ENCODE measurements around the gene SLC25A29. TPM values are rescaled to one million over a fixed set of nuclear protein-coding genes. Genes with fewer than 3 reads are reported as not detected.

SLC25A29 gene
- total RNA-seq, 1 donor: 8.6 TPM

DNA sequence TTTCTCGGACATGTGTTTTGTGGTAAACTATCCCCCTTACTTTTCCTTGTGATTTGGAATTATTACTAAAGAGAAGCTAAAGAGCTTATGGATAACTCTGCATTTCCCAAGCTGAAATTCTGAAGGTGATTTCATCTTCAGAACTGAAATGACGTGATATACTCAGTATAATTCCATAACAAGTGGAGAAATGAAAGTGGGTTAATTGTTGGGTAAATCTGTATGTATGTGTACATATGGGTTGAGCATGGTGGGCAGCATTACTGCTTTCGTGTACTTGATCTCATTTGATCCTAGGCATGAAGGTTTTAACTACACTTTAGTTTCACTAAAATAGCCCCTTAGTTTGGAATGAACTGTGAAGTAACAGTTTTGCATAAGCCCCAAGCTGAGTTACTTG is 63.2 kb downstream of the SLC25A29 start:
- no peak for DNase-seq (ENCODE audit: low read depth)
- TF ChIP-seq, protein P1, sequence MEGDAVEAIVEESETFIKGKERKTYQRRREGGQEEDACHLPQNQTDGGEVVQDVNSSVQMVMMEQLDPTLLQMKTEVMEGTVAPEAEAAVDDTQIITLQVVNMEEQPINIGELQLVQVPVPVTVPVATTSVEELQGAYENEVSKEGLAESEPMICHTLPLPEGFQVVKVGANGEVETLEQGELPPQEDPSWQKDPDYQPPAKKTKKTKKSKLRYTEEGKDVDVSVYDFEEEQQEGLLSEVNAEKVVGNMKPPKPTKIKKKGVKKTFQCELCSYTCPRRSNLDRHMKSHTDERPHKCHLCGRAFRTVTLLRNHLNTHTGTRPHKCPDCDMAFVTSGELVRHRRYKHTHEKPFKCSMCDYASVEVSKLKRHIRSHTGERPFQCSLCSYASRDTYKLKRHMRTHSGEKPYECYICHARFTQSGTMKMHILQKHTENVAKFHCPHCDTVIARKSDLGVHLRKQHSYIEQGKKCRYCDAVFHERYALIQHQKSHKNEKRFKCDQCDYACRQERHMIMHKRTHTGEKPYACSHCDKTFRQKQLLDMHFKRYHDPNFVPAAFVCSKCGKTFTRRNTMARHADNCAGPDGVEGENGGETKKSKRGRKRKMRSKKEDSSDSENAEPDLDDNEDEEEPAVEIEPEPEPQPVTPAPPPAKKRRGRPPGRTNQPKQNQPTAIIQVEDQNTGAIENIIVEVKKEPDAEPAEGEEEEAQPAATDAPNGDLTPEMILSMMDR (IDR thresholded peaks at IDR 0.05; ENCODE audit: insufficient read depth, low read depth, low read length): no peak
- H3K4me3 ChIP-seq (ENCODE audit: low read depth, low read length): no peak overlapping the region

DNA sequence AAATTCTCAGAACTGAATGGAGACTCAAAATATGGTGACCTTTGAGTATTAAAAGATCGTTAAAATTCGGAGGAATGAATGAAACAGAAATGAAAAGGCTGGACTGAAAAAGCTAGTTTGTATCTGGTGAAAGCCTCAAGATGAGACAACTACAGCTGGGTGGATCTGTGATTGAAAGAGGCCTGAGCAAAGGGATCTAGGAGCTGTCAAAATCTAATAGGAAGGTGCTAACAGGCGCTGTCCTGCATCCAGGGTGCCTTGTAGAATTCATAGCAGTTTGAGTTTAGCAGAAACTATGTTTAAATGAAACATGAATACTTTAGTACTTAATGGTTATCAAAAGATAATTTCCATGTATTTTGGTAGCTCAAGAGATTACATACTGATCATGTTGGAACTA is 65.0 kb downstream of the SLC25A29 start:
- DNase-seq (ENCODE audit: low read depth): peak; percentile 34
- TF ChIP-seq, protein P1 (IDR thresholded peaks at IDR 0.05; ENCODE audit: insufficient read depth, low read depth, low read length): no peak
- peak overlapping the region; percentile 66 for H3K4me3 ChIP-seq (ENCODE audit: low read depth, low read length)

Small RNA genes within 50 kb of the gene (small RNA-seq; reads per million reads assigned to genes)
- gene MIR345: 1.0 reads per million, percentile 13 among the genes with 10 or more reads in this experiment
- gene RN7SL523P: not detected

Other genes with a start within 250 kb of the SLC25A29 start
- gene EVL, start 241.0 kb downstream of the SLC25A29 start, total RNA-seq: 5.2 and 9.7 TPM in 2 replicates
- gene DEGS2, start 146.8 kb downstream of the SLC25A29 start, total RNA-seq: not detected in 2 replicates
- gene YY1, start 67.3 kb downstream of the SLC25A29 start, total RNA-seq: 38.3 and 53.1 TPM in 2 replicates
- not detected in 2 replicates for gene SLC25A47, start 16.9 kb upstream of the SLC25A29 start, total RNA-seq
- 15.1 and 17.7 TPM in 2 replicates for gene WDR25, start 70.0 kb upstream of the SLC25A29 start, total RNA-seq

All from fibroblast of villous mesenchyme (primary cell).